K562 (cell line): Measurements from ENCODE around the gene XKRX. TPM values are rescaled to one million over a fixed set of nuclear protein-coding genes. Genes with fewer than 3 reads are reported as not detected.

Source experiments
- MAFG ChIP-seq: fragments of 450-650 bp; conservative IDR thresholded peaks from 2 replicates; pipeline ENCODE4 v1.6.1; 2016; ENCODE audit warnings: missing genetic modification characterization, missing compliant biosample characterization
- MCM2 ChIP-seq: fragments of 450-650 bp; IDR thresholded peaks from 2 replicates; pipeline ENCODE4 v1.6.1; 2017; ENCODE audit warnings: low read depth, mild to moderate bottlenecking
- RUNX1 ChIP-seq: sonication (generic); IDR thresholded peaks from 2 replicates; pipeline ENCODE4 v1.6.1; 2016; ENCODE audit warnings: antibody characterized with exemption, low read depth
- SAFB ChIP-seq: fragments of 200-400 bp; formaldehyde crosslinking; IDR thresholded peaks from 2 replicates; pipeline ENCODE4 v1.6.1; 2017; ENCODE audit warnings: low read depth, low read length, borderline replicate concordance
- TFAP4 ChIP-seq: sonication (generic); formaldehyde crosslinking; IDR thresholded peaks from 2 replicates; pipeline ENCODE4 v1.8.0; 2022; ENCODE audit warnings: missing genetic modification reagents, mild to moderate bottlenecking, moderate library complexity, borderline replicate concordance
- ZBTB8A ChIP-seq: fragments of 450-650 bp; IDR thresholded peaks from 2 replicates; pipeline ENCODE4 v1.6.1; 2018; ENCODE audit warnings: mild to moderate bottlenecking, moderate library complexity; ENCODE audit not compliant: partially characterized antibody
- ZMIZ1 ChIP-seq, 2 experiments: fragments of 150-350 bp in 1 of 2; IDR thresholded peaks; 2 replicates each; pipeline ENCODE4 v1.6.1; 2012 to 2016; ENCODE audit warnings: low read depth in 2 of 2, low read length in 2 of 2, mild to moderate bottlenecking in 1 of 2, moderate library complexity in 1 of 2
- ZNF79 ChIP-seq: fragments of 250-450 bp; sonication (Bioruptor Pico); IDR thresholded peaks from 2 replicates; pipeline ENCODE4 v1.4.0; 2020; ENCODE audit warnings: low read depth, mild to moderate bottlenecking, moderate library complexity
- polyA plus RNA-seq, 8 experiments: library from polyadenylated mRNA; depleted of rRNA in 4 of 8; stranded (reverse) in 5 of 8; unstranded in 3 of 8; fragments of >200 nt; fragmentation: Nextera tagmentation in 2 of 8; fragmentation: Illumina TruSeq in 1 of 8; extraction: Ambion mirVana in 2 of 8; extraction: Trizol in 1 of 8; gene quantifications; 2 replicates each; pipeline versions ENCODE4 v1.2.1 to v1.2.3, GENCODE V29; 2011 to 2014; ENCODE audit warnings: inconsistent platforms in 1 of 8, missing spikeins in 1 of 8
- total RNA-seq, 7 experiments: library from RNA; depleted of rRNA in 6 of 7; stranded (reverse); fragments of >200 nt in 6 of 7; fragmentation: Illumina TruSeq in 2 of 7; extraction: Trizol in 2 of 7; gene quantifications; 2 replicates each; pipeline versions ENCODE4 v1.2.1 to v1.2.3, GENCODE V29; 2011 to 2021; ENCODE audit warnings: low replicate concordance in 1 of 7

Gene XKRX
- total and polyA plus RNA-seq, 9 of the 15 experiments (the other 6 are each of a cell fraction or from before 2014, with no cell fraction given), result 0.03 TPM; not detected in 8

- TF ChIP-seq ZMIZ1 (IDR thresholded peaks at IDR 0.05; ENCODE audit: low read depth in 2 of 2, low read length in 2 of 2) (no peak), ZNF79 (CRISPR knock-in tag) (no peak), SAFB (no peak), TFAP4 (CRISPR knock-in tag) (no peak), MAFG (tag) (no peak), MCM2 (no peak), ZBTB8A (no peak), RUNX1 (no peak)
Measured at GRCh38 chrX:100911731-100912130, 17.0 kb downstream of the XKRX start (continued).
